IPS-20b (cell line): ENCODE measurements around the gene SLC9A9.

Source experiments
- H3K27ac ChIP-seq: one replicate; pipeline ENCODE4 v1.5.1; 2013; ENCODE audit warnings: low read length
- H3K27me3 ChIP-seq: 2 replicates; pipeline ENCODE4 v1.6.1; 2013; ENCODE audit warnings: mild to moderate bottlenecking, low read length, inconsistent platforms; ENCODE audit not compliant: insufficient read depth
- H3K36me3 ChIP-seq: 2 replicates; pipeline ENCODE4 v1.6.1; 2013; ENCODE audit warnings: low read depth, mild to moderate bottlenecking, inconsistent platforms, low read length, moderate library complexity; ENCODE audit not compliant: insufficient read depth
- H3K4me1 ChIP-seq: 2 replicates; pipeline ENCODE4 v1.6.1; 2013; ENCODE audit warnings: mild to moderate bottlenecking, control low read depth, inconsistent platforms, low read length, moderate library complexity; ENCODE audit not compliant: insufficient read depth
- H3K4me3 ChIP-seq: 2 replicates; pipeline ENCODE4 v1.5.1; 2013; ENCODE audit warnings: mild to moderate bottlenecking, low read length, inconsistent platforms
- H3K9ac ChIP-seq: 2 replicates; pipeline ENCODE4 v1.6.1; 2013; ENCODE audit warnings: low read depth, mild to moderate bottlenecking, inconsistent platforms, low read length, moderate library complexity
- H3K9me3 ChIP-seq: 2 replicates; pipeline ENCODE4 v1.6.1; 2013; ENCODE audit warnings: mild to moderate bottlenecking, low read depth, low read length, inconsistent platforms; ENCODE audit not compliant: insufficient read depth

Gene SLC9A9

GRCh38 chr3:143751643-143752178, 96.6 kb downstream of the SLC9A9 start:
- H3K4me1 ChIP-seq = no peaks in the 10 kb centered on the region
- H3K4me3 ChIP-seq = no peak overlapping the region
- no peaks in the 10 kb centered on the region for H3K9me3 ChIP-seq
- H3K36me3 ChIP-seq = no peaks in the 10 kb centered on the region
- H3K27me3 ChIP-seq = no peaks in the 10 kb centered on the region
- no peak overlapping the region for H3K27ac ChIP-seq
- no peak overlapping the region for H3K9ac ChIP-seq

- H3K4me1 ChIP-seq = no peaks in the 10 kb centered on the region
- no peaks in the 10 kb centered on the region for H3K9me3 ChIP-seq
- H3K9ac ChIP-seq = no peak overlapping the region
- no peaks in the 10 kb centered on the region for H3K27me3 ChIP-seq
- no peaks in the 10 kb centered on the region for H3K36me3 ChIP-seq
- no peak overlapping the region for H3K4me3 ChIP-seq
- H3K27ac ChIP-seq = no peak overlapping the region
Measured at GRCh38 chr3:143750841-143751240, 97.4 kb downstream of the SLC9A9 start.

- no peak overlapping the region for H3K4me3 ChIP-seq
- no peaks in the 10 kb centered on the region for H3K4me1 ChIP-seq
- no peaks in the 10 kb centered on the region for H3K27me3 ChIP-seq
Measured at GRCh38 chr3:143749926-143750325, 98.3 kb downstream of the SLC9A9 start.

GRCh38 chr3:143737065-143737464, 111.2 kb downstream of the SLC9A9 start:
- no peak overlapping the region for H3K9ac ChIP-seq
- H3K27ac ChIP-seq = no peak overlapping the region
- H3K9me3 ChIP-seq = no peaks in the 10 kb centered on the region
- no peaks in the 10 kb centered on the region for H3K27me3 ChIP-seq
- no peak overlapping the region for H3K4me3 ChIP-seq
- H3K4me1 ChIP-seq = no peaks in the 10 kb centered on the region
- no peaks in the 10 kb centered on the region for H3K36me3 ChIP-seq

More at GRCh38 chr3:143749926-143750325, 98.3 kb downstream of the SLC9A9 start:
- no peaks in the 10 kb centered on the region for H3K36me3 ChIP-seq
- H3K9ac ChIP-seq = no peak overlapping the region
- no peaks in the 10 kb centered on the region for H3K9me3 ChIP-seq
- H3K27ac ChIP-seq = no peak overlapping the region

- Histone ChIP-seq H3K4me1 (no peaks in the 10 kb centered on the region), H3K9ac (no peak overlapping the region), H3K4me3 (no peak overlapping the region), H3K9me3 (no peaks in the 10 kb centered on the region), H3K36me3 (no peaks in the 10 kb centered on the region), H3K27ac (no peak overlapping the region), H3K27me3 (no peaks in the 10 kb centered on the region)
Measured at GRCh38 chr3:143736205-143736997, 111.9 kb downstream of the SLC9A9 start.

- H3K4me3 ChIP-seq = no peak overlapping the region
- H3K36me3 ChIP-seq = no peaks in the 10 kb centered on the region
- no peaks in the 10 kb centered on the region for H3K9me3 ChIP-seq
- H3K4me1 ChIP-seq = no peaks in the 10 kb centered on the region
- no peaks in the 10 kb centered on the region for H3K27me3 ChIP-seq
- H3K27ac ChIP-seq = no peak overlapping the region
- no peak overlapping the region for H3K9ac ChIP-seq
Measured at GRCh38 chr3:143731776-143732175, 116.5 kb downstream of the SLC9A9 start.

- no peaks in the 10 kb centered on the region for H3K4me1 ChIP-seq
- no peaks in the 10 kb centered on the region for H3K9me3 ChIP-seq
- no peaks in the 10 kb centered on the region for H3K27me3 ChIP-seq
- no peak overlapping the region for H3K4me3 ChIP-seq
- H3K27ac ChIP-seq = no peak overlapping the region
- H3K36me3 ChIP-seq = no peaks in the 10 kb centered on the region
- H3K9ac ChIP-seq = no peak overlapping the region
Measured at GRCh38 chr3:143731320-143731719, 116.9 kb downstream of the SLC9A9 start.

- H3K36me3 ChIP-seq = no peaks in the 10 kb centered on the region
- H3K27ac ChIP-seq = no peak overlapping the region
- no peak overlapping the region for H3K4me3 ChIP-seq
- no peak overlapping the region for H3K9ac ChIP-seq
- no peaks in the 10 kb centered on the region for H3K4me1 ChIP-seq
- H3K27me3 ChIP-seq = no peaks in the 10 kb centered on the region
- no peaks in the 10 kb centered on the region for H3K9me3 ChIP-seq
Measured at GRCh38 chr3:143727391-143727790, 120.9 kb downstream of the SLC9A9 start.

- no peaks in the 10 kb centered on the region for H3K9me3 ChIP-seq
- H3K9ac ChIP-seq = no peak overlapping the region
Measured at GRCh38 chr3:143726727-143727126, 121.5 kb downstream of the SLC9A9 start.

GRCh38 chr3:143720381-143720780, 127.9 kb downstream of the SLC9A9 start:
- H3K4me1 ChIP-seq = no peaks in the 10 kb centered on the region
- no peaks in the 10 kb centered on the region for H3K9me3 ChIP-seq
- H3K9ac ChIP-seq = no peak overlapping the region
- no peaks in the 10 kb centered on the region for H3K36me3 ChIP-seq
- no peak overlapping the region for H3K27ac ChIP-seq
- H3K27me3 ChIP-seq = no peaks in the 10 kb centered on the region
- H3K4me3 ChIP-seq = no peak overlapping the region

More at GRCh38 chr3:143726727-143727126, 121.5 kb downstream of the SLC9A9 start:
- Histone ChIP-seq H3K36me3 (no peaks in the 10 kb centered on the region), H3K4me3 (no peak overlapping the region), H3K4me1 (no peaks in the 10 kb centered on the region), H3K27me3 (no peaks in the 10 kb centered on the region), H3K27ac (no peak overlapping the region)

- H3K4me3 ChIP-seq = no peak overlapping the region
- H3K27ac ChIP-seq = no peak overlapping the region
- H3K27me3 ChIP-seq = no peaks in the 10 kb centered on the region
- no peak overlapping the region for H3K9ac ChIP-seq
- no peaks in the 10 kb centered on the region for H3K4me1 ChIP-seq
- H3K36me3 ChIP-seq = no peaks in the 10 kb centered on the region
- no peaks in the 10 kb centered on the region for H3K9me3 ChIP-seq
Measured at GRCh38 chr3:143718463-143718862, 129.8 kb downstream of the SLC9A9 start.

- Histone ChIP-seq H3K36me3 (no peaks in the 10 kb centered on the region), H3K27me3 (no peaks in the 10 kb centered on the region), H3K9me3 (no peaks in the 10 kb centered on the region), H3K27ac (no peak overlapping the region), H3K4me3 (no peak overlapping the region), H3K4me1 (no peaks in the 10 kb centered on the region), H3K9ac (no peak overlapping the region)
Measured at GRCh38 chr3:143716731-143717130, 131.5 kb downstream of the SLC9A9 start.
